HG02970 (cell line): Measurements from ENCODE around the gene WBP1.
"Not testable (repeated sequence)": the region's sequence is repeated elsewhere in the genome, so short reads cannot be mapped to it uniquely, and the experiment has no call there.

Experiments
- ATAC-seq: cut with Tn5 transposase; IDR thresholded peaks from one replicate; pipeline ENCODE4 v1.9.1; 2021; ENCODE audit warnings: mild to moderate bottlenecking, moderate library complexity, moderate number of reproducible peaks; ENCODE audit not compliant: unreplicated experiment, low FRiP score

The WBP1 gene

DNA sequence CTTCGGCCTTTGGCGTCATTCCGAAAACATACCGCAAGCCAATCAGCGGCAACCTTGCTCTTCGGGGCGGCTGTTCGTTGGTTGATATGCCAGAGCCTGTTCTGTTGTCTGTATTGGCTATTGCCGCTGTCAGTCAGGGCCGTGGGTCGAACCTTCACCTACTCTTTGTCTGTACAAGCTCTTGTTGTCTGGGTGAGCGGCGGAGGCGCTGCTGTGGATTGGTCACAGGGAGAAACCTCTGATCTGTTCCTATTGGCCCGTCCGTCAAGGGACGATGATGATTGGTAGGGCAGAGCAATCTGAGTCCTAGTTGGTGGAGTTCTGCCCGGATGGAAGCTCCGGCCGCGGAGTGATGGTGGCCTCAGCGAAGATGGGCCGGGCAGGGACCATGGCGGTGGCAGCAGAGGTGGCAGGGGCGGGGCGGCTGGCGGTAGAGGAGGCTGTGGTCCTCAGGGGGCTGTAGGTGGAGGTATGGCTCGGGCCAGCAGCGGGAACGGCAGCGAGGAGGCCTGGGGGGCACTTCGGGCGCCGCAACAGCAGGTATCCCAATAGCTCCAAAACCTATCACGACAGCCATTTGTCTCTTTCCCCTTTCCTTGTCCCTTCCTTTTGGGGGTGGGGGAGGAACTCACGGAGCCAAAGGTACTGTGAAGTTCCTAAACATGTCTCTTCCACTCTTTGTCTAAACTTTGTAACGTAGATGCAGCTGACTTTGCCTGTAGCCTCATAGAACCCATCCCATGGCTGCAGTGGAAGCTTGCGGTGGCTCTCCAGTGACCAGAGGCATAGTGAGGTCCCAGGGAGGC, at the start of gene WBP1:
Gene WBP1 (plus strand): TSS at position 307 of the 806 bp plus-strand sequence. CDS start 165 bp downstream, at position 472.
- ATAC-seq = peak; percentile 82

DNA sequence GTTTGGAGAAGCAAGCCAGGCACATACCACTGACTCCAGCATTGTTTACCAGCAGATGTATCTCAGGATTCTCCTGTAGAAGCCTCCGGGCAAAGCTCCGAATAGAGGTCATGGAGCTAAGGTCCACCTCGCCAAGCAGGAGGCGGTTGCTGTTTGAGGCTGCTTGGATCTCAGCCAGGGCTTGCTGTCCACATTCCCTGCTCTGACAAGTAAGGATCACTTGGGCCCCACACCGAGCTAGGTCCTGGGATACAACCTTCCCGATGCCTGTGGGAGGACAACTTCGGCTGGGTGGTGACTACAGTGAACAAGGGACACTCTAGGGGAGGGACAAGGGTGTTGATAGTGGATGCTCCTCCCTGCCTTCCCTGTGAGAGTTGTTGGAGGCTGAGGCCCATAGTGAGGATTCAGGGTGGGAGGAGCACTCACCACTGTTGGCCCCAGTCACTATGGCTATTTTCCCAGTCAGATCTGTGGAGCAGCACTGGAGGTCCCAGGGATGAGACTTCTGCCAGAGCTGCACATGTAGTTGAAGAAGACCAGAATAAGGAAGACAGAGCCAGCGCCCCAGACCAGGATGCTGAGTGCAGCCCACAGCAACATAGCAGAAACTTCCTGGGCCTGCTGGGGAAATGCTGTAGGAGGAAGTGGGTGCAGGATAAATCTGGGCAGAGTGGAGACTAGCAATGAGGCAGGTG, 45.1 kb upstream of the WBP1 start:
- no peak for ATAC-seq

- no peak for ATAC-seq
Observed at GRCh38 chr2:74414441-74414840, 43.8 kb upstream of the WBP1 start.

GRCh38 chr2:74414881-74415761, 43.1 kb upstream of the WBP1 start:
- ATAC-seq = no peak

- no peak for ATAC-seq
Observed at GRCh38 chr2:74415762-74416395, 42.4 kb upstream of the WBP1 start.

- ATAC-seq = no peak
Observed at GRCh38 chr2:74416778-74417177, 41.5 kb upstream of the WBP1 start.

GRCh38 chr2:74417197-74417596, 41.0 kb upstream of the WBP1 start:
- ATAC-seq = no peak

- ATAC-seq = no peak
Observed at GRCh38 chr2:74417763-74418162, 40.5 kb upstream of the WBP1 start.

GRCh38 chr2:74418312-74418711, 39.9 kb upstream of the WBP1 start:
- ATAC-seq = no peak

- ATAC-seq = no peak
Observed at GRCh38 chr2:74419345-74419744, 38.9 kb upstream of the WBP1 start.

DNA sequence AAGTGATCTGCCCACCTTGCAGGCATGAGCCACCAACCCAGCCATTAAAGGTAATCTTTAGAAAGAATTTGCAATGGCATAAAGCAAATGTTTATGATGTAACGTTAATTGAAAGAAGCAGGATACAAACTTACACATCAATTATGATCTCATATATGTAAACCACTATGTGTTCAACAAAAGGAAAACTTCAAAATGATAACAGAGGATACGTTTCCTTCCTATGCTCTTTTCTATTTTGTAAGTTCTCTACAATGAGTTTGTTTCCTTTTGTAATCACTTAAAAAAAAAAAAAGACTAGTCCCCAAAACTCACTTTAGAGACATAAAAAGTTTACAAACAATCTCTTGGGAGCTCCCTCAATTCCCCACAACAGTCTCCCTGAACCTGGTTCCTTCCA, 38.2 kb upstream of the WBP1 start:
- ATAC-seq = no peak

DNA sequence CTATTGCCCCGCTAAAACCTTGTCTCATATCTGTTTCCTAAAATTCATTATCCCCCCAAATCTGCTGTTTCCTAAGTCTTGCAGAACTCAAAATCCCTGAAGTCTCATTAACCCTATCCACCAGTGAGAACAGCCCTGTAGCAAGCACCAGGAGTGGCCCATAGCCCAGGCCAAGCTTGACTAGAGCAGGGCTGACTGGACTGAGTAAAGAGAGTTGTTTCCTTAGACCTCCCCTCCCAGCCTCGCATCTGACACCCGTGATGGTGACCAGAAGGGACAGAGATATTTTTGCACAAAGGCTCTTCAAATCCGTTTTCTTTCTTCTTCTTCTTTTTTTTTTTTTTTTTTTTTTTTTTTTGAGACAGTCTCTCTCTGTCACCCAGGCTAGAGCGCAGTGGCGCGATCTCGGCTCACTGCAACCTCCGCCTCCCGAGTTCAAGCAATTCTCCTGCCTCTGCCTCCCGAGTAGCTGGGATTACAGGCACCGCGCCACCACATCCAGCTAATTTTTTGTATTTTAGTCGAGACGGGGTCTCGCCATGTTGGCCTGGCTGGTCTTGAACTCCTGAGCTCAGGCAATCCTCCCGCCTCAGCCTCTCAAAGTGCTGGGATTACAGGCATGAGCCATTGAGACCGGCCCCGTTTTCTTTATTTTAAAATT, 37.7 kb upstream of the WBP1 start:
- not testable (repeated sequence) for ATAC-seq

GRCh38 chr2:74421221-74421870, 36.9 kb upstream of the WBP1 start, which contains the start of the genes C2orf81 and WDR54:
TSS of gene C2orf81 (minus strand) at chr2:74421619. CDS start at chr2:74421560, 59 bp downstream.
TSS of gene WDR54 (plus strand) at chr2:74421730. CDS start at chr2:74422154, 424 bp downstream.
- peak; percentile 86 for ATAC-seq

DNA sequence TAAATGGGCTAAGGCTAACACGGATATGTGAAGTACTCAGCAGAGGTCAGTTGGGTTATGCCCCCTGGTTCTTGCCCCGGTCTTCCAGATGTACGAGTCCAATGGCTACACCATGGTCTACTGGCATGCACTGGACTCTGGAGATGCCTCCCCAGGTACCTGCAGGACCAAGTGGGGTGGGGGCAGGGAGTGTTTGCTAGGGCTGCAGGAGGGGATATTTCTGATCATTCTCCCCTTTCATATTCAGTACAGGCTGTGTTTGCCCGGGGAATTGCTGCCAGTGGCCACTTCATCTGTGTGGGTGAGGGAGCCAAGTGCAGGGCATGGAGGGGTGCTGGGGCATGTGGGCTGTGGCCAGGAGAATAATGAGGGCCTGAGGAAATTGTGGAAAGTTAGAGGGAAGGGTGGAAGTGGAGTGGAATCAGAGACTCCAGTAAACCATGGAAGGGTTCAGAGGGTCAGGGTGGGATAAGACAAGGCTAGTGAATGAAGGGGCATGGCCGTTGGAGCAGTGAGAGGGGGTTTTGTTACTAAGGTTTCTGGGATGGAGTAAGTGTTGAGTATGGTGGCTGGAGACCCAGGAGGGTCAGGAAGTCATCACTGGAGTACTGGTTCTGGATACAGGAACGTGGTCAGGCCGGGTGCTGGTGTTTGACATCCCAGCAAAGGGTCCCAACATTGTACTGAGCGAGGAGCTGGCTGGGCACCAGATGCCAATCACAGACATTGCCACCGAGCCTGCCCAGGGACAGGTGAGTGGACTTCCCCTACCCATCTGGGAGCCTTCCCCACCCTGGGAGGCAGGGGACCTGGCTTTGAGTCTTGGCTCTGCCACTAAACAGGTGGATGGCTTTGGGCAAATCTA, 34.8 kb upstream of the WBP1 start:
- no peak for ATAC-seq

DNA sequence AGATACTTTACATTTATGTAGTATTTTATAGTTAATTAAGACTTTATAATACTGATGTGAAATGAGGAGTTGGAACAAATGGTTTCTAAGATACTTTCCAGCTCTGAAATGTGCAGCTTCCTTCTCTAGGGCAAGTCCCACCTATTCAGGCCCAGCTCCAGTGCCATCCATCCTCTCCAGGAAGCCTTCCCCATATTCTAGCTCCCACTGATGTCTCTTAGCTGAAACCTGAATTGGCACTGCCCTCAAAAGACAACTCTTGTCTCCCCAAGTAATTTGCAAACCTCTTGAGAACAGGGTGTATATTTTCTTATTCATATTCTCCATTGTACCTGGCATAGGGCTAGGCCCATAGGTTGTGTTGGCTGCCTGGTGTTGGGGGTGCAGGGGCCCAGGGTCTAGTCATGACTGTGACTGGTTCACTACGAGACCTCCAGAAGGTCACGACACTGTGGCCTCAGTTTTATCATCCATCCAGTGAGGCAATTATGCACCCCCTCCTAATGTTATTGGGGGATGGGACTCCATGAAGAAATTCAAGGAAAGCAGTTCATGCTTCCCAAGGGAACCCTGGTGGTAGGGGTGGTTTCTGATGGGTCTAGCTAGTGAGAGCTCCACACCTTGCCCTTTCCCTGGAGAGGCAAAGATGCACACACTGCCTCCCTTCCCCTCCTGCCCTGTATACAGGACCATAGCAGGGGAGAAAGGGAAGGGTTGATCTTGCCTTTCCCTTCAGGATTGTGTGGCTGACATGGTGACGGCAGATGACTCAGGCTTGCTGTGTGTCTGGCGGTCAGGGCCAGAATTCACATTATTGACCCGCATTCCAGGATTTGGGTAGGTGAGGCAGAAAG, 33.9 kb upstream of the WBP1 start:
- no peak for ATAC-seq

GRCh38 chr2:74424995-74425406, 33.2 kb upstream of the WBP1 start:
- no peak for ATAC-seq

DNA sequence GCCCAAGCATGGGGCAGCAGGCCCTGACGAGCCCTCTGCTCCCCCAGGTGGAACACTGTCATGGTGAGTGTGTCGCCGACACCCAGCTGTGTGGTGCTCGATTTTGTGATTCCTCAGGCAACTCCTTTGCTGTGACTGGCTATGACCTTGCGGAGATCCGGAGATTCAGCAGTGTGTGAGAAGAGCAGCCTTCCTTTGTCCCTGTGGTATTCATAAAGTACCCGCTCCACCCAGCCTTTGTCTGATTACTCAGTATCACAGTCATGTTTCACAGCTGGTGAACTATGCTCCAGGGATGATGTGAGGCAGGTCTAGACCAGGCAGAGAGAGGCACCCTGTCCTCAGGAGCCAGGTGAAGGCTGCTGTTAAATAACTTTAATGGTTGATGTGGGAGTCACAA, 32.7 kb upstream of the WBP1 start:
- no peak for ATAC-seq
